ENCODE data around the gene KDM4B.

DNA sequence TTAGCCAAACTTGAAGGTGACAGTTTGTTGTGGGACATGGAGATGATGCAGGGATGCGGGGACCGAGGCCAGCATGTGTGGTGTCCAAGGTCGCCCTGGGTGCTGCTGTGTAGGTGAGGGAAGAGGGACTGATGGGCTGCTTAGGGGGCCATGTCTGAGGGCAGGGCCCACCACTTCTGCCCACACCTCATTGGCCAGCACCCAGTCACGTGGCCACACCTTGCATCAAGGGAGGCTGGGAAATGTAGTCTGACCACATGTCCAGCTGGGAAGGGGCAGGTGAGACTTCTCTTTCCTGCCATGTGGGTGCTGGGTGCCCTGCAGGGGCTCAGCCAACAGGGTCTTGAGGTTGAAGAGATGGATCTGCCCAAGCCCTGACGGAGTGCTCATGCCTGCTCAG, 88.9 kb downstream of the KDM4B start:
- TF ChIP-seq POLR2A (IDR thresholded peaks at IDR 0.05; ENCODE audit: low read length) (no peak), GATA1 (IDR thresholded peaks at IDR 0.05; ENCODE audit: low read depth, low read length) (no peak)
